Peyer's patch (tissue), 4 donors: ENCODE measurements around the gene ATP1A2.

Experiments
- CTCF ChIP-seq, 6 experiments: fragments of 450-650 bp in 4 of 6; fragments of 200-600 bp in 2 of 6; sonication (generic) in 1 of 6; IDR thresholded peaks; one replicate each; pipeline ENCODE4 v1.5.1; 2017 to 2019; ENCODE audit warnings: antibody characterized with exemption in 6 of 6, mild to moderate bottlenecking in 3 of 6, moderate library complexity in 1 of 6
- POLR2A ChIP-seq, 2 donors: fragments of 450-650 bp; IDR thresholded peaks; one replicate each; pipeline ENCODE4 v1.5.1; 2017; ENCODE audit warnings: antibody characterized with exemption in 2 of 2, mild to moderate bottlenecking in 2 of 2, moderate library complexity in 2 of 2

- TF ChIP-seq CTCF (IDR thresholded peaks at IDR 0.05) = no peak
- no peak for TF ChIP-seq POLR2A (IDR thresholded peaks at IDR 0.05)
These were observed 29.1 kb upstream of the ATP1A2 start for GRCh38 chr1:160086456-160086892.
